HepG2 (cell line): ENCODE results near the gene INHBB. TPM values are rescaled to one million over a fixed set of nuclear protein-coding genes. Genes with fewer than 3 reads are reported as not detected.
A peak's percentile ranks its signal among the peaks of the same experiment; 100 is the strongest.

Source experiments
- CBX1 ChIP-seq: IDR thresholded peaks from one replicate; pipeline ENCODE4 v1.6.1; 2016; ENCODE audit warnings: antibody characterized with exemption, low read depth
- CBX2 ChIP-seq, 2 experiments: fragments of 200-600 bp in 1 of 2; sonication (generic); formaldehyde crosslinking in 1 of 2; IDR thresholded peaks; 2 replicates each; pipeline versions ENCODE4 v1.7.0 to v1.8.1; 2018 to 2022; ENCODE audit warnings: low read depth in 2 of 2, low read length in 1 of 2, mild to moderate bottlenecking in 1 of 2, missing genetic modification reagents in 1 of 2
- CREB1 ChIP-seq, 2 experiments: fragments of 450-650 bp in 1 of 2; IDR thresholded peaks; 2 replicates each; pipeline ENCODE4 v1.6.1; 2016 to 2017; ENCODE audit warnings: control low read depth in 1 of 2, mild to moderate bottlenecking in 1 of 2, missing compliant biosample characterization in 1 of 2, missing genetic modification characterization in 1 of 2
- DNMT1 ChIP-seq: sonication (generic); formaldehyde crosslinking; IDR thresholded peaks from 2 replicates; pipeline ENCODE4 v1.5.1; 2020; ENCODE audit warnings: mild to moderate bottlenecking, missing genetic modification reagents
- GZF1 ChIP-seq: sonication (generic); formaldehyde crosslinking; IDR thresholded peaks from 2 replicates; pipeline ENCODE4 v1.5.1; 2020; ENCODE audit warnings: mild to moderate bottlenecking, missing genetic modification reagents
- JUN ChIP-seq: sonication (generic); formaldehyde crosslinking; IDR thresholded peaks from 2 replicates; pipeline ENCODE4 v1.4.0; 2020; ENCODE audit warnings: mild to moderate bottlenecking, missing genetic modification reagents
- KAT7 ChIP-seq: IDR thresholded peaks from 2 replicates; pipeline ENCODE4 v1.6.1; 2018; ENCODE audit warnings: borderline replicate concordance, missing compliant biosample characterization
- MBNL3 ChIP-seq: fragments of 250-450 bp; sonication (Bioruptor Pico); conservative IDR thresholded peaks from 2 replicates; pipeline ENCODE4 v1.8.0; 2022; ENCODE audit warnings: mild to moderate bottlenecking, inconsistent platforms
- MEF2D ChIP-seq: sonication (generic); formaldehyde crosslinking; IDR thresholded peaks from 2 replicates; pipeline ENCODE4 v1.5.1; 2020; ENCODE audit warnings: mild to moderate bottlenecking, missing genetic modification reagents
- NCOA2 ChIP-seq: sonication (generic); formaldehyde crosslinking; IDR thresholded peaks from 2 replicates; pipeline ENCODE4 v1.8.0; 2022; ENCODE audit warnings: inconsistent platforms
- NCOA5 ChIP-seq: sonication (generic); formaldehyde crosslinking; IDR thresholded peaks from 2 replicates; pipeline ENCODE4 v1.4.0; 2020; ENCODE audit warnings: missing genetic modification reagents
- REST ChIP-seq, 2 experiments: IDR thresholded peaks; 2 replicates each; pipeline ENCODE4 v1.6.1; 2011 to 2012; ENCODE audit warnings: low read length in 2 of 2, borderline replicate concordance in 1 of 2, low read depth in 1 of 2, mild to moderate bottlenecking in 1 of 2, moderate library complexity in 1 of 2
- SP2 ChIP-seq: sonication (generic); formaldehyde crosslinking; IDR thresholded peaks from 2 replicates; pipeline ENCODE4 v1.5.1; 2020; ENCODE audit warnings: mild to moderate bottlenecking, missing genetic modification reagents
- THAP11 ChIP-seq: IDR thresholded peaks from 2 replicates; pipeline ENCODE4 v1.6.1; 2016; ENCODE audit warnings: missing biosample characterization, missing genetic modification reagents
- U2AF1 ChIP-seq: fragments of 200-400 bp; formaldehyde crosslinking; optimal IDR thresholded peaks from 2 replicates; pipeline ENCODE3; 2017; ENCODE audit warnings: mild to moderate bottlenecking, low read depth, low read length
- ZFP41 ChIP-seq: sonication (generic); formaldehyde crosslinking; IDR thresholded peaks from 2 replicates; pipeline ENCODE4 v1.4.0; 2020; ENCODE audit warnings: mild to moderate bottlenecking, missing genetic modification reagents, borderline replicate concordance
- ZKSCAN5 ChIP-seq: sonication (generic); formaldehyde crosslinking; IDR thresholded peaks from 2 replicates; pipeline ENCODE4 v1.5.1; 2020; ENCODE audit warnings: mild to moderate bottlenecking, missing genetic modification reagents
- ZNF260 ChIP-seq: sonication (generic); formaldehyde crosslinking; IDR thresholded peaks from 2 replicates; pipeline ENCODE4 v1.4.0; 2020; ENCODE audit warnings: missing genetic modification reagents, low read depth, mild to moderate bottlenecking, borderline replicate concordance
- ZNF354B ChIP-seq: sonication (generic); formaldehyde crosslinking; IDR thresholded peaks from 2 replicates; pipeline ENCODE4 v1.8.0; 2022; ENCODE audit warnings: mild to moderate bottlenecking, missing genetic modification reagents
- ZNF468 ChIP-seq: sonication (generic); formaldehyde crosslinking; IDR thresholded peaks from 2 replicates; pipeline ENCODE4 v1.8.0; 2022; ENCODE audit warnings: mild to moderate bottlenecking, moderate library complexity, missing genetic modification reagents
- ZSCAN29 ChIP-seq: sonication (generic); formaldehyde crosslinking; conservative IDR thresholded peaks from 2 replicates; pipeline ENCODE4 v1.4.0; 2020; ENCODE audit warnings: mild to moderate bottlenecking, missing genetic modification reagents
- polyA plus RNA-seq, 8 experiments: library from polyadenylated mRNA; depleted of rRNA in 3 of 8; stranded (reverse) in 7 of 8; unstranded in 1 of 8; fragments of >200 nt; fragmentation: Illumina TruSeq in 4 of 8; extraction: Trizol in 4 of 8; gene quantifications; 2 replicates each; pipeline versions ENCODE4 v1.2.1 to v1.2.3, GENCODE V29; 2011 to 2016; ENCODE audit warnings: low read depth in 4 of 8, missing spikeins in 1 of 8, mixed read lengths in 1 of 8; ENCODE audit not compliant: insufficient read depth in 1 of 8
- total RNA-seq, 5 experiments: library from RNA; depleted of rRNA; stranded (reverse); fragments of >200 nt; fragmentation: Illumina TruSeq; extraction: Trizol; gene quantifications; 2 replicates each; pipeline ENCODE4 v1.2.3, GENCODE V29; 2016; ENCODE audit warnings: low read depth in 1 of 5
- TF ChIP-seq, protein P1 (sequence below): sonication (generic); formaldehyde crosslinking; IDR thresholded peaks from 2 replicates; pipeline ENCODE4 v1.5.0; 2020; ENCODE audit warnings: mild to moderate bottlenecking, missing genetic modification reagents, moderate library complexity

The INHBB gene
- total and polyA plus RNA-seq, 2 of the 13 experiments (the other 11 are each of a cell fraction or from before 2014, with no cell fraction given): 0.20 to 1.7 TPM

DNA sequence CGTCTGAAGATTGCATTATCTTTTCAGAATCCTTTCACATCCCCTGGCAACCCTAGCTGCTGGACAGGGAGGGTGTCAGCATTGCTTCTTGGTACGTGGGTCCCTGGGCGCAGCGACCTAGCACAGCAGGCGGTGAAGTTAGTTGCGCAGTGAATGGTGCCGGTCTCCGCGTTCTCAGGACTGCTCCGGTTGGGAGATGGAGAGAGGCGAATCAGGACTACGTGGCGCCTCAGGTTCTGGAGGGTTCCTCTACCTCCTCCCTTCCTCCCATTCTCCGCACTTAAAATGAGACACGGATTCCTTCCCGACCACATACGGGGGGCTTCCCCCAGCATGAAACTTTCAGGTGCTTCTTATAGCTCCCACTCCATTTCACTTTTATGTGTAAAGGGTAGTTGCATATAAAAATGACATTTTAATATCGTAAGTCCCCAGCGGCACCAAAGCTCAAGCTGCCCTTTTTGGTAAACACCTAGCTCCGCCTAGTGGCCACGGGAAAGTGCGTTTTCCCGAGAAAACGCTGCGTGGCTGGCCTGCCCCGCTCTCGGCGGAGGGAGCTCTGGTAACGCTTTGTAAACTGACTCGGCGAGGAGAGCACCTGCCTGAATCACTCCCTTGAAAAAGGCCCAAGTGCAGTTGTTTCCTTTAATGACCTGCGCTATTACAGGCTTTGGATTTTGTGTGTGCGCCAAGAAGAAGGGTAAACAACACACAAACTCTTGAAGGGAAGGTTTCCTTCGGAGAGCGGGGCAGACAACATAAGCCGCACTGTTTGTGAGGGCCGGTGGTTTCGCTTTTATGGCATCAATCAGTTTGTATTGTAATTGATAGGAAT, 32.9 kb upstream of the INHBB start (continued):
- TF ChIP-seq, protein P1, sequence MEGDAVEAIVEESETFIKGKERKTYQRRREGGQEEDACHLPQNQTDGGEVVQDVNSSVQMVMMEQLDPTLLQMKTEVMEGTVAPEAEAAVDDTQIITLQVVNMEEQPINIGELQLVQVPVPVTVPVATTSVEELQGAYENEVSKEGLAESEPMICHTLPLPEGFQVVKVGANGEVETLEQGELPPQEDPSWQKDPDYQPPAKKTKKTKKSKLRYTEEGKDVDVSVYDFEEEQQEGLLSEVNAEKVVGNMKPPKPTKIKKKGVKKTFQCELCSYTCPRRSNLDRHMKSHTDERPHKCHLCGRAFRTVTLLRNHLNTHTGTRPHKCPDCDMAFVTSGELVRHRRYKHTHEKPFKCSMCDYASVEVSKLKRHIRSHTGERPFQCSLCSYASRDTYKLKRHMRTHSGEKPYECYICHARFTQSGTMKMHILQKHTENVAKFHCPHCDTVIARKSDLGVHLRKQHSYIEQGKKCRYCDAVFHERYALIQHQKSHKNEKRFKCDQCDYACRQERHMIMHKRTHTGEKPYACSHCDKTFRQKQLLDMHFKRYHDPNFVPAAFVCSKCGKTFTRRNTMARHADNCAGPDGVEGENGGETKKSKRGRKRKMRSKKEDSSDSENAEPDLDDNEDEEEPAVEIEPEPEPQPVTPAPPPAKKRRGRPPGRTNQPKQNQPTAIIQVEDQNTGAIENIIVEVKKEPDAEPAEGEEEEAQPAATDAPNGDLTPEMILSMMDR (CRISPR knock-in tag): peak; percentile 98
- TF ChIP-seq ZKSCAN5 (CRISPR knock-in tag) (no peak), ZNF354B (CRISPR knock-in tag) (no peak), DNMT1 (0 out of 2 replicates have a peak, but pooled peaks have one; percentile 16), JUN (CRISPR knock-in tag) (no peak), KAT7 (CRISPR knock-in tag) (0 out of 2 replicates have a peak, but pooled peaks have one; percentile 34), REST (IDR thresholded peaks at IDR 0.05; ENCODE audit: borderline replicate concordance in 1 of 2, low read depth in 1 of 2, low read length in 2 of 2) (no peak), CBX1 (no peak), CBX2 (IDR thresholded peaks at IDR 0.05; ENCODE audit: low read depth, low read length) (no peak), CBX2 (CRISPR knock-in tag; IDR thresholded peaks at IDR 0.05; ENCODE audit: low read depth) (no peak), MBNL3 (no peak), SP2 (CRISPR knock-in tag) (no peak), ZFP41 (CRISPR knock-in tag) (no peak), ZSCAN29 (peak; percentile 87), NCOA2 (CRISPR knock-in tag) (peak; percentile 28; the same call in 1 of the 2 replicates), NCOA5 (CRISPR knock-in tag) (no peak), U2AF1 (peak; percentile 45), ZNF468 (peak; percentile 70; the same call in 1 of the 2 replicates), MEF2D (CRISPR knock-in tag) (no peak), ZNF260 (CRISPR knock-in tag) (no peak), CREB1 (IDR thresholded peaks at IDR 0.05) (no peak), CREB1 (CRISPR knock-in tag; IDR thresholded peaks at IDR 0.05) (peak; percentile 52; the same call in 1 of the 2 replicates), GZF1 (CRISPR knock-in tag) (no peak), THAP11 (no peak)
